Measurements from ENCODE around the gene IMMP2L.

DNA sequence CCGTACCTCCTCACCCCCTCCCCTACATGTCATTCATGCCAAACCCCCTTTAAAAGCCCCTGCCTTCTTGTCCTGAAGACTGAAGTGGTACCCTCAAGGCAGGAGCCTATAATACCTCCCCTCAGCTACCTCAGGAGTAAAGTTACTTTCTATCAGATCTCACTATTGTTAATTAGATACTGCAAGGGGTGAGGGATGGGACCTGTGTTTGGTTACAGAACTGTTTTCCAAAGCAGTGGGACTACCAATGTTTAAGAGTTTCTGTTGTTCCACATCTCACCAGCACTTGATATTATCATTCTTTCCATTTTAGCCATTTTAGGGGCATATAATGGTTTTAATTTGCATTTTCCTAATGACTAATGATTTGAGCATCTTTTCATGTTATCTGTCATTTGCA is 668.2 kb downstream of the IMMP2L start:
- TF ChIP-seq CTCF (conservative IDR thresholded peaks at IDR 0.05; ENCODE audit: low read depth, low read length): no peak
- TF ChIP-seq EZH2phosphoT487 (IDR thresholded peaks at IDR 0.05; ENCODE audit: borderline replicate concordance, low read length): no peak
